WTC11 (cell line): ENCODE measurements around the gene CFDP1. TPM values are rescaled to one million over a fixed set of nuclear protein-coding genes. Genes with fewer than 3 reads are reported as not detected.

Experiments used
- ATAC-seq: fragments of 200-7000 bp; cut with Tn5 transposase; 2 replicates; pipeline ENCODE4 v1.10.0; 2021; ENCODE audit warnings: mild to moderate bottlenecking, moderate library complexity
- CTCF ChIA-PET: fragments of 300-600 bp; sonication (Branson Sonifier 250); formaldehyde crosslinking; loops from one replicate; lab custom pipeline; 2021; ENCODE audit warnings: antibody characterized with exemption; lab: Charles Lee
- POLR2A ChIA-PET: fragments of 350-600 bp; sonication (Branson Sonifier 250); formaldehyde crosslinking; loops from one replicate; lab custom pipeline; 2021; ENCODE audit warnings: antibody characterized with exemption; lab: Charles Lee
- DNase-seq: peaks from one replicate; pipeline ENCODE4 v3.0.0; 2021; ENCODE audit warnings: low spot score
- H3K27ac Mint-ChIP-seq: 2 replicates; pipeline ENCODE4 v1.8.0; 2021; ENCODE audit warnings: mixed read lengths
- H3K27me3 Mint-ChIP-seq: 2 replicates; pipeline ENCODE4 v1.8.0; 2021; ENCODE audit warnings: low read depth, mild to moderate bottlenecking, moderate library complexity, mixed read lengths
- H3K36me3 Mint-ChIP-seq: 2 replicates; pipeline ENCODE4 v1.8.0; 2021; ENCODE audit warnings: mixed read lengths
- H3K4me1 Mint-ChIP-seq: 2 replicates; pipeline ENCODE4 v1.8.0; 2022; ENCODE audit warnings: mixed read lengths
- H3K4me3 Mint-ChIP-seq: 2 replicates; pipeline ENCODE4 v1.8.0; 2021; ENCODE audit warnings: mild to moderate bottlenecking, moderate library complexity, mixed read lengths
- H3K9me3 Mint-ChIP-seq: 2 replicates; pipeline ENCODE4 v1.8.0; 2021; ENCODE audit warnings: mixed read lengths
- MXD4 ChIP-seq: fragments of 250-450 bp; sonication (Bioruptor Pico); IDR thresholded peaks from 2 replicates; pipeline ENCODE4 v1.8.0; 2021; ENCODE audit warnings: mild to moderate bottlenecking, moderate library complexity, borderline replicate concordance
- MYBL2 ChIP-seq: sonication (generic); formaldehyde crosslinking; IDR thresholded peaks from 2 replicates; pipeline ENCODE4 v1.8.1; 2023; ENCODE audit warnings: mild to moderate bottlenecking, moderate library complexity, missing genetic modification reagents
- NR2C2 ChIP-seq: sonication (generic); formaldehyde crosslinking; IDR thresholded peaks from 2 replicates; pipeline ENCODE4 v1.8.0; 2022; ENCODE audit warnings: mild to moderate bottlenecking, missing genetic modification reagents
- RELA ChIP-seq: sonication (generic); formaldehyde crosslinking; IDR thresholded peaks from 2 replicates; pipeline ENCODE4 v1.8.1; 2022; ENCODE audit warnings: missing genetic modification reagents, mild to moderate bottlenecking, borderline replicate concordance
- RORB ChIP-seq: fragments of 250-450 bp; sonication (Bioruptor Pico); IDR thresholded peaks from 2 replicates; pipeline ENCODE4 v1.9.0; 2021; ENCODE audit warnings: mild to moderate bottlenecking
- SOX15 ChIP-seq: fragments of 250-450 bp; sonication (Bioruptor Pico); IDR thresholded peaks from 2 replicates; pipeline ENCODE4 v1.9.0; 2021; ENCODE audit warnings: mild to moderate bottlenecking
- TCF7 ChIP-seq: sonication (generic); formaldehyde crosslinking; IDR thresholded peaks from 2 replicates; pipeline ENCODE4 v1.8.0; 2022; ENCODE audit warnings: mild to moderate bottlenecking, low read depth, missing genetic modification reagents, moderate library complexity
- ZNF317 ChIP-seq: sonication (generic); formaldehyde crosslinking; IDR thresholded peaks from 2 replicates; pipeline ENCODE4 v1.8.1; 2023; ENCODE audit warnings: low read depth, mild to moderate bottlenecking, moderate library complexity, missing genetic modification reagents, borderline replicate concordance
- total RNA-seq: library from RNA; stranded (reverse); gene quantifications from 3 replicates; pipeline ENCODE4 v1.2.3, GENCODE V29; 2021
- TF ChIP-seq, protein P1 (sequence below): sonication (generic); formaldehyde crosslinking; IDR thresholded peaks from 2 replicates; pipeline ENCODE4 v1.8.0; 2022; ENCODE audit warnings: mild to moderate bottlenecking, missing genetic modification reagents
- TF ChIP-seq, protein P2 (sequence below): sonication (generic); formaldehyde crosslinking; IDR thresholded peaks from 2 replicates; pipeline ENCODE4 v1.8.1; 2022; ENCODE audit warnings: mild to moderate bottlenecking, missing genetic modification reagents, moderate library complexity, borderline replicate concordance
- TF ChIP-seq, protein P3 (sequence below): fragments of 250-450 bp; sonication (Bioruptor Pico); IDR thresholded peaks from 2 replicates; pipeline ENCODE4 v1.9.0; 2021; ENCODE audit warnings: mild to moderate bottlenecking
- TF ChIP-seq, protein P4 (sequence below): sonication (generic); formaldehyde crosslinking; IDR thresholded peaks from 2 replicates; pipeline ENCODE4 v1.8.0; 2023; ENCODE audit warnings: mild to moderate bottlenecking, missing genetic modification reagents
- TF ChIP-seq, protein P5 (sequence below): sonication (generic); formaldehyde crosslinking; IDR thresholded peaks from 2 replicates; pipeline ENCODE4 v1.8.1; 2022; ENCODE audit warnings: low read depth, mild to moderate bottlenecking, moderate library complexity, missing genetic modification reagents, borderline replicate concordance
- TF ChIP-seq, protein P6 (sequence below): sonication (generic); formaldehyde crosslinking; conservative IDR thresholded peaks from 2 replicates; pipeline ENCODE4 v1.8.1; 2023; ENCODE audit warnings: mild to moderate bottlenecking, low read depth, missing genetic modification reagents, moderate library complexity

Gene CFDP1
- total RNA-seq, 1 experiment from 2014 or later, result 79.2 TPM

DNA sequence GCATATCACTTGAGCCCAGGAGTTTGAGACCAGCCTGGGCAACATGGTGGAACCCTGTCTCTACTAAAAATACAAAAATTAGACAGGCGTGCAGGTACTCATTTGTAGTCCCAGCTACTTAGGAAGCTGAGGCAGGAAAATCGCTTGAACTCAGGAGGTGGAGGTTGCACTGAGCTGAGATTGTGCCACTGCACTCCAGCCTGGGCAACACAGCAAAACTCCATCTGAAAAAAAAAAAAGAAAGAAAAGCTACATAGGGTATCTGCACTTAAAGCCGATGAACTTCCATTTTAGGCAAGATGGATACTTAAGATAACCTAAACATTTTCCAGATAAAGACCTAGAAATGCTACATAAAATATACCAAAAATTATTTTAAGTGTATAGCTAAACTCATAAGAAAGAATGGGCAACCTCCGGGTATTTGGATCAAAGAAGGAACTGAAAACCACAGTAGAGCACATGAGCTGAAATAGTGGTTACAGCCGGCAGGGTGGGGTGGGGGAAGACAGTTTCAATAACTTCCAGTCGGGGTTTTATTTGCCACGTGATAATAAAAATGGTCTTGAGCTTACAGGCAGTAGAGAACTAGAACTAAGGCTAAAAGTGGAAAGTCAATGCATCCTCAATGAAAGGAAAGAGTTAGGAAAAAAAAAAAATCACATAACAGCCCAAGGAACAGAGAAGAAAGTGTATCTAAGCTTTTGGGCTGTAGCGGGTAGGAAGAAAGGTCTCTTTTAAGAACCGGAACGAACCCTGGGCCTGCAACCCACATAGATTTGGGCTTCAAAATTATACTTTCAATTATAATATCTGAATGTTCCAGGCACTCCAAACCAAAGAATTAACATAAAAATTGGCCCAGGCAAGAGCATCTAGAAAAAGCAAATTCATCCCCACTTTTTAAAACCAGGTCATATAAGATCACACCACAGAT, 53.1 kb downstream of the CFDP1 start:
- ATAC-seq (no peak), DNase-seq (no peak)
- H3K4me1 Mint-ChIP-seq, result peaks cover 17% of the 10 kb centered on the region
- H3K4me3 Mint-ChIP-seq, result no peak overlapping the region
- CTCF ChIA-PET, result interaction anchor here (0.6 to 3.0 kb wide), 2 partner anchors 55 to 181 kb away, joined by 4 to 11 read pairs; no protein-coding TSS in a partner anchor
- no peak for TF ChIP-seq TCF7
- TF ChIP-seq, protein P1, sequence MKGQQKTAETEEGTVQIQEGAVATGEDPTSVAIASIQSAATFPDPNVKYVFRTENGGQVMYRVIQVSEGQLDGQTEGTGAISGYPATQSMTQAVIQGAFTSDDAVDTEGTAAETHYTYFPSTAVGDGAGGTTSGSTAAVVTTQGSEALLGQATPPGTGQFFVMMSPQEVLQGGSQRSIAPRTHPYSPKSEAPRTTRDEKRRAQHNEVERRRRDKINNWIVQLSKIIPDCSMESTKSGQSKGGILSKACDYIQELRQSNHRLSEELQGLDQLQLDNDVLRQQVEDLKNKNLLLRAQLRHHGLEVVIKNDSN (CRISPR knock-in tag), result no peak
- H3K27ac Mint-ChIP-seq, result peak overlapping the region; percentile 50
- peaks cover 9% of the 10 kb centered on the region for H3K36me3 Mint-ChIP-seq
- POLR2A ChIA-PET, result interaction anchor here (1.1 kb wide), 1 partner anchor 39 kb away, joined by 3 read pairs; no protein-coding TSS in a partner anchor
- no peaks in the 10 kb centered on the region for H3K27me3 Mint-ChIP-seq
- H3K9me3 Mint-ChIP-seq, result no peaks in the 10 kb centered on the region

DNA sequence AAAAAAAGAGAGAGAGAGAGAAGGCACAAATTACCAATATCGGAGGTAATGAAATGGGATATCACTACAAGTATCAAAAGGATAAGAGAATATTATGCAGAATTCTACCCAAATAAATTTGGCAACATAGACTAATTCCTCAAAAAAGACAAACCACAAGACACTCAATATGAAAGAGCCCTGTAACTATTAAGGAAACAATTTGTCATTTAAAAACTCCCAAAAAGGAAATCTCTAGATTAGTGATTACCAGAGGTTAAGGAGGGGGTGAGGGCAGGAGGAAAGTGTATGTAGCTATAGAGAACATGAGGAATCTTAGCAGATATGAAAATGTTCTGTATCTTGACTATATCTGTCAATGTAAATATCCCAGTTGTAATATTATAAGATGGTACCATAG, 54.0 kb downstream of the CFDP1 start:
- TF ChIP-seq, protein P2, sequence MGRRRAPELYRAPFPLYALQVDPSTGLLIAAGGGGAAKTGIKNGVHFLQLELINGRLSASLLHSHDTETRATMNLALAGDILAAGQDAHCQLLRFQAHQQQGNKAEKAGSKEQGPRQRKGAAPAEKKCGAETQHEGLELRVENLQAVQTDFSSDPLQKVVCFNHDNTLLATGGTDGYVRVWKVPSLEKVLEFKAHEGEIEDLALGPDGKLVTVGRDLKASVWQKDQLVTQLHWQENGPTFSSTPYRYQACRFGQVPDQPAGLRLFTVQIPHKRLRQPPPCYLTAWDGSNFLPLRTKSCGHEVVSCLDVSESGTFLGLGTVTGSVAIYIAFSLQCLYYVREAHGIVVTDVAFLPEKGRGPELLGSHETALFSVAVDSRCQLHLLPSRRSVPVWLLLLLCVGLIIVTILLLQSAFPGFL, result no peak
- TF ChIP-seq NR2C2 (CRISPR knock-in tag), result no peak
- TF ChIP-seq, protein P3, sequence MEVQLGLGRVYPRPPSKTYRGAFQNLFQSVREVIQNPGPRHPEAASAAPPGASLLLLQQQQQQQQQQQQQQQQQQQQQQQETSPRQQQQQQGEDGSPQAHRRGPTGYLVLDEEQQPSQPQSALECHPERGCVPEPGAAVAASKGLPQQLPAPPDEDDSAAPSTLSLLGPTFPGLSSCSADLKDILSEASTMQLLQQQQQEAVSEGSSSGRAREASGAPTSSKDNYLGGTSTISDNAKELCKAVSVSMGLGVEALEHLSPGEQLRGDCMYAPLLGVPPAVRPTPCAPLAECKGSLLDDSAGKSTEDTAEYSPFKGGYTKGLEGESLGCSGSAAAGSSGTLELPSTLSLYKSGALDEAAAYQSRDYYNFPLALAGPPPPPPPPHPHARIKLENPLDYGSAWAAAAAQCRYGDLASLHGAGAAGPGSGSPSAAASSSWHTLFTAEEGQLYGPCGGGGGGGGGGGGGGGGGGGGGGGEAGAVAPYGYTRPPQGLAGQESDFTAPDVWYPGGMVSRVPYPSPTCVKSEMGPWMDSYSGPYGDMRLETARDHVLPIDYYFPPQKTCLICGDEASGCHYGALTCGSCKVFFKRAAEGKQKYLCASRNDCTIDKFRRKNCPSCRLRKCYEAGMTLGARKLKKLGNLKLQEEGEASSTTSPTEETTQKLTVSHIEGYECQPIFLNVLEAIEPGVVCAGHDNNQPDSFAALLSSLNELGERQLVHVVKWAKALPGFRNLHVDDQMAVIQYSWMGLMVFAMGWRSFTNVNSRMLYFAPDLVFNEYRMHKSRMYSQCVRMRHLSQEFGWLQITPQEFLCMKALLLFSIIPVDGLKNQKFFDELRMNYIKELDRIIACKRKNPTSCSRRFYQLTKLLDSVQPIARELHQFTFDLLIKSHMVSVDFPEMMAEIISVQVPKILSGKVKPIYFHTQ, result no peak
- no peak for TF ChIP-seq ZNF317 (CRISPR knock-in tag)
- TF ChIP-seq, protein P4, sequence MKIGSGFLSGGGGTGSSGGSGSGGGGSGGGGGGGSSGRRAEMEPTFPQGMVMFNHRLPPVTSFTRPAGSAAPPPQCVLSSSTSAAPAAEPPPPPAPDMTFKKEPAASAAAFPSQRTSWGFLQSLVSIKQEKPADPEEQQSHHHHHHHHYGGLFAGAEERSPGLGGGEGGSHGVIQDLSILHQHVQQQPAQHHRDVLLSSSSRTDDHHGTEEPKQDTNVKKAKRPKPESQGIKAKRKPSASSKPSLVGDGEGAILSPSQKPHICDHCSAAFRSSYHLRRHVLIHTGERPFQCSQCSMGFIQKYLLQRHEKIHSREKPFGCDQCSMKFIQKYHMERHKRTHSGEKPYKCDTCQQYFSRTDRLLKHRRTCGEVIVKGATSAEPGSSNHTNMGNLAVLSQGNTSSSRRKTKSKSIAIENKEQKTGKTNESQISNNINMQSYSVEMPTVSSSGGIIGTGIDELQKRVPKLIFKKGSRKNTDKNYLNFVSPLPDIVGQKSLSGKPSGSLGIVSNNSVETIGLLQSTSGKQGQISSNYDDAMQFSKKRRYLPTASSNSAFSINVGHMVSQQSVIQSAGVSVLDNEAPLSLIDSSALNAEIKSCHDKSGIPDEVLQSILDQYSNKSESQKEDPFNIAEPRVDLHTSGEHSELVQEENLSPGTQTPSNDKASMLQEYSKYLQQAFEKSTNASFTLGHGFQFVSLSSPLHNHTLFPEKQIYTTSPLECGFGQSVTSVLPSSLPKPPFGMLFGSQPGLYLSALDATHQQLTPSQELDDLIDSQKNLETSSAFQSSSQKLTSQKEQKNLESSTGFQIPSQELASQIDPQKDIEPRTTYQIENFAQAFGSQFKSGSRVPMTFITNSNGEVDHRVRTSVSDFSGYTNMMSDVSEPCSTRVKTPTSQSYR (CRISPR knock-in tag), result no peak
- no peak for TF ChIP-seq RORB (CRISPR knock-in tag)
- TF ChIP-seq, protein P5, sequence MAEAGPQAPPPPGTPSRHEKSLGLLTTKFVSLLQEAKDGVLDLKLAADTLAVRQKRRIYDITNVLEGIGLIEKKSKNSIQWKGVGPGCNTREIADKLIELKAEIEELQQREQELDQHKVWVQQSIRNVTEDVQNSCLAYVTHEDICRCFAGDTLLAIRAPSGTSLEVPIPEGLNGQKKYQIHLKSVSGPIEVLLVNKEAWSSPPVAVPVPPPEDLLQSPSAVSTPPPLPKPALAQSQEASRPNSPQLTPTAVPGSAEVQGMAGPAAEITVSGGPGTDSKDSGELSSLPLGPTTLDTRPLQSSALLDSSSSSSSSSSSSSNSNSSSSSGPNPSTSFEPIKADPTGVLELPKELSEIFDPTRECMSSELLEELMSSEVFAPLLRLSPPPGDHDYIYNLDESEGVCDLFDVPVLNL (CRISPR knock-in tag), result no peak
- no peak for TF ChIP-seq MYBL2 (CRISPR knock-in tag)
- TF ChIP-seq RELA, result no peak
- no peak for TF ChIP-seq SOX15 (CRISPR knock-in tag)
- TF ChIP-seq, protein P1 (CRISPR knock-in tag), result no peak
- no peak for TF ChIP-seq MXD4
- TF ChIP-seq, protein P6, sequence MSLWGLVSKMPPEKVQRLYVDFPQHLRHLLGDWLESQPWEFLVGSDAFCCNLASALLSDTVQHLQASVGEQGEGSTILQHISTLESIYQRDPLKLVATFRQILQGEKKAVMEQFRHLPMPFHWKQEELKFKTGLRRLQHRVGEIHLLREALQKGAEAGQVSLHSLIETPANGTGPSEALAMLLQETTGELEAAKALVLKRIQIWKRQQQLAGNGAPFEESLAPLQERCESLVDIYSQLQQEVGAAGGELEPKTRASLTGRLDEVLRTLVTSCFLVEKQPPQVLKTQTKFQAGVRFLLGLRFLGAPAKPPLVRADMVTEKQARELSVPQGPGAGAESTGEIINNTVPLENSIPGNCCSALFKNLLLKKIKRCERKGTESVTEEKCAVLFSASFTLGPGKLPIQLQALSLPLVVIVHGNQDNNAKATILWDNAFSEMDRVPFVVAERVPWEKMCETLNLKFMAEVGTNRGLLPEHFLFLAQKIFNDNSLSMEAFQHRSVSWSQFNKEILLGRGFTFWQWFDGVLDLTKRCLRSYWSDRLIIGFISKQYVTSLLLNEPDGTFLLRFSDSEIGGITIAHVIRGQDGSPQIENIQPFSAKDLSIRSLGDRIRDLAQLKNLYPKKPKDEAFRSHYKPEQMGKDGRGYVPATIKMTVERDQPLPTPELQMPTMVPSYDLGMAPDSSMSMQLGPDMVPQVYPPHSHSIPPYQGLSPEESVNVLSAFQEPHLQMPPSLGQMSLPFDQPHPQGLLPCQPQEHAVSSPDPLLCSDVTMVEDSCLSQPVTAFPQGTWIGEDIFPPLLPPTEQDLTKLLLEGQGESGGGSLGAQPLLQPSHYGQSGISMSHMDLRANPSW (CRISPR knock-in tag), result no peak
- Mint-ChIP-seq H3K4me1 (peaks cover 17% of the 10 kb centered on the region), H3K27me3 (no peaks in the 10 kb centered on the region), H3K36me3 (peaks cover 13% of the 10 kb centered on the region), H3K27ac (no peak overlapping the region; the same call in 1 of the 2 replicates), H3K9me3 (no peaks in the 10 kb centered on the region), H3K4me3 (no peak overlapping the region)
- DNase-seq (no peak), ATAC-seq (no peak)
- CTCF ChIA-PET, result interaction anchor here (1.3 to 3.0 kb wide), 3 partner anchors 86 to 180 kb away, joined by 4 to 11 read pairs (median 5); no protein-coding TSS in a partner anchor
- POLR2A ChIA-PET, result interaction anchor here (1.1 kb wide), 1 partner anchor 40 kb away, joined by 3 read pairs; no protein-coding TSS in a partner anchor
